A549 treated with AZD9567 at 1 μM for 4 hours (cell line): Measurements from ENCODE around the gene UBE2O. TPM values are rescaled to one million over a fixed set of nuclear protein-coding genes. Genes with fewer than 3 reads are reported as not detected.

Experiments used
- total RNA-seq: library from RNA; stranded (reverse); fragments of 200-300 nt; extraction: Qiagen RNA extraction; gene quantifications from 5 replicates; pipeline ENCODE4 v1.2.3, GENCODE V29; 2022; ENCODE audit not compliant: insufficient read depth

Gene UBE2O
- 25.7 to 33.1 TPM (median 32.3 TPM) in 5 replicates for total RNA-seq

DNA sequence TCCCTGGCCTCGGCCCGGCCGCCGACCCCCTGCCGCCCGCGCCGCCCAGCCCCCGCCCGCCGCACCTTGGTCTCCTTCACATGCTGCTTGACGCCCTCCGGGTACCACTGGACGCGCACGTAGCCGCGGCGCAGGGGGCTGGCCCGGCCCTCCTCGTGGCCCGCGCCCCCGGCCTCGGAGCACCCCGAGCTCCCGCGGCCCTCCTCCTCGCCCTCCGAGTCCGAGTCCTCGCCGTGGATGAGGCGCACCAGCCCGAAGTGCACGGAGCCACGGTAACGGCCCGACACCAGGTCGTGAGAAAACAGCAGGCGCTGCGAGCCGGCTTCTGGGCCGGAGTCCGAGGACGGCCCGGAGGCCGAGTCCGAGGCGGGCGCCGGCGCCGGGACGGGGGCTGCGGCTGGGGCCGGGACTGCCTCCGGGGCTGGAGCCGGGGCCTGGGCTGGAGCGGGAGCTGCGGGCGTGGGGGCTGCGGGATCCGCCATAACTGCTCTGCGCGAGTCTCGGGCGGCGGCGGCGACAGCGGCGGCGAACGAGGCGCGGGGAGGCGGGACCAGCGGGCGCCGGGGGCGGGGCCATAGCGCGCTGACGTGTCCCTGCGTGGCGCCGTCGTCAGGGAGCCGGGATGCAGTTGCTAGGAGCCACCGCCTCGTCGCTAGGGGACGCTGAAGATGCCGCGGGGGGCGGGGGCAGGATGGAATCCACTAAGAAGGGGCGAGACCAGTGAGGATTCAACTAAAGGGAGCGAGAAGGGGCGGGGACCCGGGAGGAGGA is at the start of gene UBE2O:
UBE2O (minus strand) TSS at position 493 of the 771 bp plus-strand sequence; CDS start at position 482, 11 bp downstream.

DNA sequence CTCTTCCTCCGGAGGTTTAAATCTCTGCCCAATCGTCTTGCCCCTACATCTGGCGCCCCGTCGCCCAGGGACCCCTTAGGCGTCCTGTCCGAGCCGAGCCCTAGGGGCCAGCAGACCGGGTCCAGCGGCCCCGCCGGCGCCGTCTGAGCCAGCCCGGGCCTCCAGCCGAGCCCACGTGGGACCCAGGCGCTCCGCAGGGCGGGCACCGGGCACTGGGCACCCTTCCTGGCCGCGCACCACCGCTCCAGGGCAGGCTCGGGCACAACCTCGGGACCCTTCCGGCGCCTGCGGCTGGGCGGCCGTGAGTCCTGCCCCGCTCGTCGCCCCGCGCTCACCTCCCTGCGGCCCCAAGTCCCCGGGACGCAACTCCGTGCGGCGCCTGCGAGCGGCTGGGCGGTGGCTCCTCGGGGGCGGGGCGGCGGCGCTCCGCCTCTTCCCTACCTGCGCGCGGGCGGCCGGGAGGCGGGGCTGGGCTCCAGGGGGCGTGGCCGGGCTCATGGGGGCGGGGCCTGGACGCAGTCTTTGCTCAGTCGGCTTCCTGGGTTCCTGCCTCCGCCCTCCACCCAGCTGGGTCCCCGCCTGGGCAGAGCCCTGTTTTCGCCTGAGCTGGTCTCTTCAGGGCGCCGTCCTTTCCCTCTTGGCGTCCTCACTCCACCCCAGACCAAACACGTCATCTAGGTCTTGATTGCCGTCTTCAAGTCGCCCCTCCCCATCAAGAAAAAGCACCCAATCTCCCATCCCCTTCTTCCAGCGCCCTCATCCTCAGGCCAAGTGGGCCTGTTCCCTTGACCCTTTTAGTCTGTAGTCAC is 48.3 kb upstream of the UBE2O start, which contains the start of gene RHBDF2:
RHBDF2 (minus strand) TSS at position 406 of the 809 bp plus-strand sequence. CDS start 19,899 bp downstream, outside the sequence.

DNA sequence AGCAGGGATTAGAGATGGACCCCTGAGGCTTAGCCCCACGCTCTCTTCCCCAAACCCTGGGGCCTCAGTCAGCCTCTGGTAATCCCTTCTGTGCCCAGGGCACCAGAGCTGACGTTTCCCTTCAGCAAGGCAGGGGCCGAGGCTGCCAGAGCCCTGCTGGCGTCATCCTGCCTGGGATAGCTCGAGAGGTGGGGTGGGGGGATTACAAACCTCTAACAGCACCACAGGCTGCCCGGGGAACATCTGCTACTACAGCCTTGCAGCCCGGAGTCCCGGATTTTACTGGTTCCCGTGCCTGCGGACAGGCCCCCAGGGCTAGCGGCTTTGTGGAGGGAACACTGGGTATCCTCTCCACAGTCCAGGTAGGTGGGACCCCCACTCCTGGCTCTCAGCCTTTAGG is 14.4 kb upstream of the UBE2O start, which contains the start of gene AANAT:
AANAT (plus strand) TSS at position 238 of the 400 bp plus-strand sequence. CDS start 1,144 bp downstream, outside the sequence.

DNA sequence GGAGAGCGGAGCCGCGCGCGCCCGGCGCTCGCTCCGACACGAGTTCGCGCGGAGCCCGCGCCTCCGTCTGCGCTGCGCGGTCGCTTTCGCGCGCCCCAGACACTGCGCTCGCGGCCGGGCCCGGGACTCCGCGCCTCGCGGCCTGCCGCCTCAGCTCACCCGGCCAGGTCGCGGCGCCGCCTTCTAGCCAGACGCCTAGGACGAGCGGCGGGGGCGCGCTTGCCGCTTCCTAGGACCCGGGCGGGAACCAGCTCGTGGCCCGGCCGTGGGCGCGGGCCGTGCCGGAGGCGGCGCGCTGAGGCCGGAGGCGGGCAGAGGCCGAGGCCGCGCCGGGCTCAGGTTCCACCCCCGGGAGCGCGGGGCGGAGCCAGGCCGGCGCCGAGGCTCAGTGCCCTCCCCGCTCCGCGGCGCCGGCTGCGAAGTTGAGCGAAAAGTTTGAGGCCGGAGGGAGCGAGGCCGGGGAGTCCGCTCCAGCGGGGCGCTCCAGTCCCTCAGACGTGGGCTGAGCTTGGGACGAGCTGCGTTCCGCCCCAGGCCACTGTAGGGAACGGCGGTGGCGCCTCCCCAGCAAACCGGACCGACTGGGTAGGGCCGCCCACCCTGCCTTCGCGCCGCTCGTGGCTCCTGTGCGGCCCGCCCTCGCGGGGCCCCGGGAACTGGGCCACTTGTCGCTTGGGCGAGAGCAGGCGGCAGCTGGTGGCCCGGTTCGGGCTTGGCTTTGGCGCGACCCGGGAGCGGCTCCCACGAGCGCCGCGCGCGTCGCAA is 68.5 kb downstream of the UBE2O start, which contains the start of gene SPHK1:
SPHK1 (plus strand) TSS at position 388 of the 765 bp plus-strand sequence. CDS start 1,036 bp downstream, outside the sequence.

DNA sequence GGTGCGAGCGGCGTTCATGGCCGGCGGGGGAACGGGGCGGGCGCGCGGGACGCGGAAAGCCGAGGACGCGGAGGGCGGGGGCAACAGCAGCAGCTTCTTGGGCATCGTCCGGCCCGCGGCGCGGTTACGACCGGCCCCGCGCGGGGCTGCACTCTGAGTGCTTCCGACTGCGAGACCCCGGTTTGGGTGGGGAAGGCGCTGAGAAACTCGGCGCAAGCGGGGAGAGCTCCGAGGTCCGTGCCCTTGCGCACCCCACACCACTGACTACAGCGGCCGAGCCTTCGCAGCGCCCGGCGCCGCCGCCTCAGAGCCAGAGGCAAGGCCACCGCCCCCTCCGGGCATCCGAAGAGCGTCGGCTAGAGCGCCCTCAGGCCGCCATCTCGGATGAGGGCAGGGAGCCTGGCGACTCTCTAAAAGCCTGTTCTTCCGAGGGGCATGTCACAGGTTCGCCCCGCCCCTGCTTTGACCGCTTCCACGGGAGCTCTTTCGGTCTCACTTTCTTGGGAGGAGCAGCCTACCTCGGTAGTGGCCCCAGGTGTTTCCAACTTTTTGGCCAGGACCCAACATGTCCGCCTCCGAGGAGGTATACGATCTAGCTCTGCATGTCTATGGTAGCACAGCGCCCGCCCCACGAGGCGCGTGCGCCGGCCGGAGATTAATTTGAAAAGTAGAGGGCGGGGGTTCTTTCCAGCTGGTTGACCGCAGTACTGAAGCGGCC is 99.2 kb downstream of the UBE2O start, which contains the start of gene PRPSAP1:
PRPSAP1 (minus strand) TSS at position 318 of the 718 bp plus-strand sequence; CDS start at position 105, 213 bp downstream.

Other genes starting within 250 kb of the UBE2O start
- 6.9 to 10.0 TPM (median 8.0 TPM) in 5 replicates for gene RNF157, start 212.7 kb downstream of the UBE2O start, total RNA-seq
- gene UBALD2, start 187.8 kb downstream of the UBE2O start, total RNA-seq = 30.3 to 120 TPM (median 109 TPM) in 5 replicates
- 0.35 to 1.8 TPM (median 0.97 TPM) in 5 replicates for gene QRICH2, start 144.9 kb downstream of the UBE2O start, total RNA-seq
- 54.4 to 85.5 TPM (median 63.9 TPM) in 5 replicates for gene PRPSAP1, start 99.2 kb downstream of the UBE2O start, total RNA-seq
- 26.4 to 48.0 TPM (median 41.0 TPM) in 5 replicates for gene SPHK1, start 68.5 kb downstream of the UBE2O start, total RNA-seq
- 0.17 to 0.78 TPM (median 0.37 TPM) in 4 of 5 replicates, not detected in the other for gene AANAT, start 14.5 kb upstream of the UBE2O start, total RNA-seq
- gene RHBDF2, start 48.3 kb upstream of the UBE2O start, total RNA-seq = 52.5 to 68.3 TPM (median 63.8 TPM) in 5 replicates
- gene CYGB, start 84.6 kb upstream of the UBE2O start, total RNA-seq = 0.76 to 1.6 TPM (median 0.98 TPM) in 4 of 5 replicates, not detected in the other
- gene PRCD, start 86.9 kb upstream of the UBE2O start, total RNA-seq = not detected in 5 replicates
- 0.32 to 0.53 TPM (median 0.45 TPM) in 4 of 5 replicates, not detected in the other for gene ST6GALNAC2, start 132.7 kb upstream of the UBE2O start, total RNA-seq
- gene ST6GALNAC1, start 190.6 kb upstream of the UBE2O start, total RNA-seq = 0.21 to 1.6 TPM (median 0.45 TPM) in 5 replicates